GM03348 (cell line): ENCODE measurements around the gene SRRM3.
A peak's percentile ranks its signal among the peaks of the same experiment; 100 is the strongest.
"Not testable (repeated sequence)": the region's sequence is repeated elsewhere in the genome, so short reads cannot be mapped to it uniquely, and the experiment has no call there.

Source experiments
- DNase-seq: peaks from one replicate; pipeline ENCODE4 v3.0.0; 2012; ENCODE audit warnings: low spot score

Gene SRRM3

DNA sequence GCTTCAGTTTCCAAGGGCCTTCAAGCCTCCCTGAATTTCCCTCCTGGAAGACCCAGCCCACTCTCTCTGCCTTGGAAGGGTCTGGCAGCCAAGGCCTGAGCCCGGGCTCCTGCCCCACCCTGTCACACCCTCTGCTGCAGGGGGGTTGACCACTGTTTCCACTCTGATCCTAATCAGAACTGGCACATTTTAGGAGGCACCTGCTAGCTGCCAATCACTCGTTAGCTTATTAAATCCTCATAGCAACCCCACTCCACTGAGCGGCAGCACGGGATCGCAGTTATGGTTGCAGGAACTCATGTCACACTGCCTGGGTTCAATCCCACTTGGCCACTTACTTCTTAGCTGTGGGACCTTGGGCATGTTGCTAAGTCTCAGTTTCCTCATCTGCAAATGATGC is 113.7 kb downstream of the SRRM3 start:
- no peak for DNase-seq

GRCh38 chr7:76316984-76317781 is 115.5 kb downstream of the SRRM3 start:
- DNase-seq = no peak

DNA sequence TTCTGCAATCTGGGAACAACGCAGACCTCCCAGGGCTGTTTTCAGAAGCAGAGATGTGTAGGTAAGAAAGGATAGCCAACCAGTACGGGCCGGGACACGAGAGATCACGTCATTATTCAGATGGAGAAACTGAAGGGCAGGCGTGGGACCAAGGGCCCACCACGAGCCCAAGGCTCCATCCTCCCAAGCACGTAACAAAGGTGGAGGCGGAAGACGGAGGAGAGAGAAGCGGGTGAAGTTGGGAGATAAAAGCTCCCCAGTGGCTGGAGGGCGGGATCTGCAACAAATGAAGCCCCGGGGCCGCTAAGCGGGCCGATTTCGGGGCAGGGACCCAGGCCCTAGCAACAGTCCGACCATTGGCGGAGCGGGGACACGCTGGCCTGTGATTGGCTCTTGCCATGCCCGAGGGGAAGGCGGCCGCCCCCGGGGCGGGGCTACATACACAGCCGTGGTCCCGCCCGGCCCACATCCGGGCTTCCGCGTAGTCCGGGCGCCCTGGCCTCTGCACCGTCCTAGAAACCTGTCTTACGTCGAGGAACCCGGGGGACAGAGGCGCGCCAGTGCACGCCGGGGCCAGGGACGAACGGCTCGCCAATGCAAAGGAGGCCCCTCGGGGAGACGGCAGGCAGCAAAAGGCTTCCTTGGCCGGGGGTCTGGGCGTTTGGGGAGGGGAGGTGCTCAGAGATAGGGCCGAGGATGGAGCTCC is 116.2 kb downstream of the SRRM3 start:
- DNase-seq = peak; percentile 99

GRCh38 chr7:76318488-76319353 is 117.0 kb downstream of the SRRM3 start:
- DNase-seq = peak; percentile 91

DNA sequence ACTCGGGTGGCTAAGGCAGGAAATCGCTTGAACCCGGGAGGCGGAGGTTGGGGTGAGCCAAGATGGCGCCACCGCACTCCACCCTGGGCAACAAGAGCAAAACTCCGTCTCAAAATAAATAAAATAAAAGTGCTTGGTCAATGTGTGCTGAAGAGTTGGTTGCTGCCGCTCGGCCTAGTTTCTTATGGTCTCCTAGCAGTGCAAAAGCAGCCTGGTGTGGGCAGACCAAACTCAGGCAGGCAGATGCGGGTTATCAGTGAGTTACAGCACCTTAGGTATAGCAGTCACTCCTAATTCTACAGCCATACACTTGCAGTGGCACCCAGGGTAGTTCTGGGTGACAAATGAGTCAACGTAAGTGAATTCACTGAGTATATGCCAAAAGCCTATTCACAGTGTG is 123.4 kb downstream of the SRRM3 start:
- no peak for DNase-seq

- no peak for DNase-seq
Measured at GRCh38 chr7:76325811-76326210, 124.1 kb downstream of the SRRM3 start.

GRCh38 chr7:76326646-76327233 is 125.0 kb downstream of the SRRM3 start:
- DNase-seq = peak; percentile 18

DNA sequence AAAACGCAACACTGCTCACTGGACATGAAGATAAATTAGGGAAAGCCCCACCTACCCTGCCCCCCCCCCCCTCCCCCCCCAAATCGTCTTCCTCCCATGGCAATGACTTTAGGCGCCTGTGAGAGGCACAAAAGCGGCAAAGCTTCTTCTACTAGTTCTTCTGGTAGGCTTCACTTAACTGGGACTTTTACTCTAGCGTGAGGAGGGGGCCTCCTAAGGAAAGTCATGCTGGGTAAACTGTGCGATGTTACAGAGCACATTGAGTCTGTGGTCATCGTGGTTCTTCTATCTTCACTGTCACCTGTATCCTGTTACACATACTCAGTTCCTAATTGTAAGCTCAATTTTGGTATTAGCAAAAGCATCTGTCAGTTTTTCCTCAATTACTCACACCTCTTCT is 125.9 kb downstream of the SRRM3 start:
- DNase-seq = no peak

GRCh38 chr7:76328389-76328788 is 126.7 kb downstream of the SRRM3 start:
- DNase-seq = no peak

GRCh38 chr7:76329479-76329878 is 127.8 kb downstream of the SRRM3 start:
- no peak for DNase-seq

DNA sequence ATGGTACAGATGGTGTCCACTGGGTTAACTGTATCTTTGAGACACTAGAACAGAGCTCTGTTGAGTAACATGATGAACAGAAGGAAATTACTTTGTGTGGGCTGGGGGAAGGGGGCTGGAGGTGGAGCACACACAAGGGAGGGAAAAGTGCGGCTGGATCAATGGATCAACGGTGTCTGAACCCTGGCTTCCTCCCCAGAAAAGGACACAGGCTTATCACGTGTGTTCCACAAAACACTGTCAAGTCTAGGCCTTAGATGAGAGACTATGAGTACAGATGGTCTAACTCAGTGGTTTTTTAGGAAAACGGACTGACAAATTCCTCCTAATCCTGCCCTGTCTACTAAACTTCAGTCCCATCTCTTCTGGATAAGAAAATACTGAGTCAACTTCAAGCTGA is 128.6 kb downstream of the SRRM3 start:
- DNase-seq = no peak

DNA sequence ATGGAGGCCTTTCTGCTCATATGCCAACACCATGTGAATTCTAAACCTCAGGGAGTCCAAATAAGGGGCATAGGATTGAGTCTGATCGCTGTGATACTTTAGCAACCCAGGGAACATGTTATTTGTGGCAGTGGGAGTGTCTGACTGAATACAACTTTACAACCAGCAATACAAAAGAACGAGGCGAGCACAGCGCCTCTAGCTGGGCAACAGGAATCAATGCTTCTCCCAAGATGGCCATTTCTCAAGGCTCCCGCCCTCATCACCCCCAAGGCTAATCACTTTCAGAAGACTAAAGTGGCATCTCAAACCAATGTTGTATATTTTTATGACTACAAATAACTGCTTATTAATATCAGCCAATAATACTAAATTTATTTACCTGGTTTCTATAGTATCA is 129.0 kb downstream of the SRRM3 start:
- no peak for DNase-seq

GRCh38 chr7:76332078-76332477 is 130.4 kb downstream of the SRRM3 start:
- DNase-seq = no peak

GRCh38 chr7:76333511-76334101 is 131.9 kb downstream of the SRRM3 start:
- no peak for DNase-seq

- no peak for DNase-seq
Measured at GRCh38 chr7:76334320-76334967, 132.7 kb downstream of the SRRM3 start.

DNA sequence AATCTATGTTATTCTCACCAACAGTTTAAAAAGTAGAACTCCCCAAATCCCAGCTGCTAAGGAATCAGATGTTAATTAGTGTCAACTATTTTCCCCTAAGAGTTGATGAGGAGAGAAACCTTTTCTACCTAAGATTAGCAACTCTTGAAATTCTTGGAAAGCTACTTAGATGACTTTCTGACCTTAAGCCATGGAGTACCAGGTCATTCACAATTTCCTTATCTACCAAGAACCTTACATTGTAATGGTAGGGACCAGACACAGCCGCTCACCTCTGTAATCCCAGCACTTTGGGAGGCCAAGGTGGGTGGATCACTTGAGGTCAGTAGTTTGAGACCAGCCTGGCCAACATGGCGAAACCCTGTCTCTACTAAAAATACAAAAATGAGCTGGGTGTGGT is 133.7 kb downstream of the SRRM3 start:
- not testable (repeated sequence) for DNase-seq

- no peak for DNase-seq
Measured at GRCh38 chr7:76336094-76336493, 134.4 kb downstream of the SRRM3 start.
